ENCODE measurements around the gene PTPRN2.
"Not testable (repeated sequence)": the region's sequence is repeated elsewhere in the genome, so short reads cannot be mapped to it uniquely, and the experiment has no call there.

GRCh38 chr7:157697287-157697686 lies 890.3 kb downstream of the PTPRN2 start:
- not testable (repeated sequence) for TF ChIP-seq CTCF (conservative IDR thresholded peaks at IDR 0.05); EZH2 (IDR thresholded peaks at IDR 0.05; ENCODE audit: low read depth)

Measured in PC-9 (cell line).